Activated CD4-positive, alpha-beta T cell treated with anti-CD3 and anti-CD28 coated beads, Interleukin-2, amount 10 ng/mL, durations not matched to agents 24 days and 14 days (primary cell): ENCODE data around the gene MARCKS. TPM values are rescaled to one million over a fixed set of nuclear protein-coding genes. Genes with fewer than 3 reads are reported as not detected.
A peak's percentile ranks its signal among the peaks of the same experiment; 100 is the strongest.

Experiments
- DNase-seq: peaks from one replicate; pipeline ENCODE4 v3.0.0; 2022
- H3K27ac Mint-ChIP-seq: one replicate; pipeline ENCODE4 v1.8.0; 2022; ENCODE audit warnings: mild to moderate bottlenecking, mixed read lengths
- H3K27me3 Mint-ChIP-seq: one replicate; pipeline ENCODE4 v1.8.0; 2022; ENCODE audit warnings: mixed read lengths
- H3K36me3 Mint-ChIP-seq: one replicate; pipeline ENCODE4 v1.8.0; 2022; ENCODE audit warnings: low read depth, mild to moderate bottlenecking, mixed read lengths
- H3K4me1 Mint-ChIP-seq: one replicate; pipeline ENCODE4 v1.8.0; 2021; ENCODE audit warnings: mixed read lengths
- H3K4me3 Mint-ChIP-seq: one replicate; pipeline ENCODE4 v1.8.0; 2022; ENCODE audit warnings: mild to moderate bottlenecking, moderate library complexity, mixed read lengths
- H3K9me3 Mint-ChIP-seq: one replicate; pipeline ENCODE4 v1.8.0; 2021; ENCODE audit warnings: mixed read lengths
- intact Hi-C: fragments of 100-400 bp; cut with micrococcal nuclease; formaldehyde crosslinking; loops from one replicate; pipeline ENCODE4 v1.15.1; 2023
- total RNA-seq: library from RNA; stranded (reverse); gene quantifications from 2 replicates; pipeline ENCODE4 v1.2.3, GENCODE V29; 2022

The MARCKS gene
- total RNA-seq, 1 donor from 2014 or later, result 0.05 TPM

GRCh38 chr6:113858480-113859348, 1.6 kb downstream of the MARCKS start:
- H3K4me3 Mint-ChIP-seq, result peak overlapping the region; percentile 67
- peaks cover 17% of the 10 kb centered on the region for H3K4me1 Mint-ChIP-seq
- intact Hi-C loops, result loop anchor here (1.0 to 5.0 kb wide), 3 partner anchors 226 to 1678 kb away; no protein-coding TSS in a partner anchor
- peak overlapping the region; percentile 42 for H3K27ac Mint-ChIP-seq
- H3K27me3 Mint-ChIP-seq, result peaks cover 42% of the 10 kb centered on the region
- H3K9me3 Mint-ChIP-seq, result peaks cover 13% of the 10 kb centered on the region
- peak; percentile 94 for DNase-seq
- peaks cover 1% of the 10 kb centered on the region for H3K36me3 Mint-ChIP-seq

- Mint-ChIP-seq H3K27me3 (peaks cover 39% of the 10 kb centered on the region), H3K4me1 (peaks cover 16% of the 10 kb centered on the region), H3K4me3 (peak overlapping the region; percentile 67), H3K27ac (no peak overlapping the region), H3K9me3 (peaks cover 13% of the 10 kb centered on the region), H3K36me3 (peaks cover 1% of the 10 kb centered on the region)
- intact Hi-C loops, result loop anchor here (1.0 to 5.0 kb wide), 3 partner anchors 227 to 1679 kb away; no protein-coding TSS in a partner anchor
- DNase-seq, result peak; percentile 53
Observed at GRCh38 chr6:113859349-113860180, 2.4 kb downstream of the MARCKS start.

- peaks cover 1% of the 10 kb centered on the region for H3K36me3 Mint-ChIP-seq
- peak overlapping the region; percentile 5 for H3K27ac Mint-ChIP-seq
- H3K4me1 Mint-ChIP-seq, result peaks cover 15% of the 10 kb centered on the region
- peaks cover 36% of the 10 kb centered on the region for H3K27me3 Mint-ChIP-seq
- peaks cover 12% of the 10 kb centered on the region for H3K9me3 Mint-ChIP-seq
- intact Hi-C loops, result no loop called here
- peak overlapping the region; percentile 73 for H3K4me3 Mint-ChIP-seq
- peak; percentile 28 for DNase-seq
Observed at GRCh38 chr6:113860181-113860955, 3.2 kb downstream of the MARCKS start.

GRCh38 chr6:113862112-113862511, 5.0 kb downstream of the MARCKS start:
- H3K4me1 Mint-ChIP-seq, result peaks cover 15% of the 10 kb centered on the region
- intact Hi-C loops, result no loop called here
- peaks cover 43% of the 10 kb centered on the region for H3K27me3 Mint-ChIP-seq
- H3K27ac Mint-ChIP-seq, result no peak overlapping the region
- peaks cover 1% of the 10 kb centered on the region for H3K36me3 Mint-ChIP-seq
- DNase-seq, result peak; percentile 5
- H3K9me3 Mint-ChIP-seq, result peaks cover 8% of the 10 kb centered on the region
- no peak overlapping the region for H3K4me3 Mint-ChIP-seq

- DNase-seq, result no peak
- Mint-ChIP-seq H3K36me3 (no peaks in the 10 kb centered on the region), H3K27ac (no peak overlapping the region), H3K4me1 (peaks cover 7% of the 10 kb centered on the region), H3K27me3 (peaks cover 26% of the 10 kb centered on the region), H3K4me3 (no peak overlapping the region), H3K9me3 (no peaks in the 10 kb centered on the region)
- intact Hi-C loops, result no loop called here
Observed at GRCh38 chr6:113870917-113871316, 13.8 kb downstream of the MARCKS start.

- Mint-ChIP-seq H3K4me3 (no peak overlapping the region), H3K9me3 (no peaks in the 10 kb centered on the region), H3K4me1 (peaks cover 7% of the 10 kb centered on the region), H3K27me3 (peaks cover 24% of the 10 kb centered on the region), H3K36me3 (no peaks in the 10 kb centered on the region), H3K27ac (no peak overlapping the region)
- intact Hi-C loops, result no loop called here
- DNase-seq, result peak; percentile 21
Observed at GRCh38 chr6:113871975-113872374, 14.8 kb downstream of the MARCKS start.

GRCh38 chr6:113873043-113873667, 16.0 kb downstream of the MARCKS start:
- Mint-ChIP-seq H3K9me3 (no peaks in the 10 kb centered on the region), H3K4me3 (no peak overlapping the region), H3K36me3 (no peaks in the 10 kb centered on the region), H3K4me1 (peaks cover 7% of the 10 kb centered on the region), H3K27me3 (peaks cover 26% of the 10 kb centered on the region), H3K27ac (no peak overlapping the region)
- DNase-seq, result peak; percentile 52
- intact Hi-C loops, result no loop called here

GRCh38 chr6:113875470-113875869, 18.3 kb downstream of the MARCKS start:
- Mint-ChIP-seq H3K36me3 (no peaks in the 10 kb centered on the region), H3K4me1 (peaks cover 7% of the 10 kb centered on the region)
- no peak for DNase-seq

GRCh38 chr6:113876695-113877094, 19.6 kb downstream of the MARCKS start:
- Mint-ChIP-seq H3K4me1 (peaks cover 7% of the 10 kb centered on the region), H3K27ac (no peak overlapping the region), H3K9me3 (no peaks in the 10 kb centered on the region), H3K36me3 (no peaks in the 10 kb centered on the region), H3K27me3 (peaks cover 38% of the 10 kb centered on the region), H3K4me3 (no peak overlapping the region)
- no peak for DNase-seq
- intact Hi-C loops, result no loop called here

More at GRCh38 chr6:113875470-113875869, 18.3 kb downstream of the MARCKS start:
- H3K27ac Mint-ChIP-seq, result no peak overlapping the region
- no peaks in the 10 kb centered on the region for H3K9me3 Mint-ChIP-seq
- intact Hi-C loops, result no loop called here
- H3K27me3 Mint-ChIP-seq, result peaks cover 29% of the 10 kb centered on the region
- H3K4me3 Mint-ChIP-seq, result no peak overlapping the region

GRCh38 chr6:113879186-113880096, 22.3 kb downstream of the MARCKS start:
- H3K27me3 Mint-ChIP-seq, result peaks cover 31% of the 10 kb centered on the region
- H3K4me3 Mint-ChIP-seq, result no peak overlapping the region
- H3K27ac Mint-ChIP-seq, result no peak overlapping the region
- peak; percentile 64 for DNase-seq
- intact Hi-C loops, result no loop called here
- no peaks in the 10 kb centered on the region for H3K9me3 Mint-ChIP-seq
- no peaks in the 10 kb centered on the region for H3K4me1 Mint-ChIP-seq
- H3K36me3 Mint-ChIP-seq, result no peaks in the 10 kb centered on the region

GRCh38 chr6:113881478-113881980, 24.4 kb downstream of the MARCKS start:
- no peaks in the 10 kb centered on the region for H3K36me3 Mint-ChIP-seq
- no peaks in the 10 kb centered on the region for H3K9me3 Mint-ChIP-seq
- H3K4me1 Mint-ChIP-seq, result no peaks in the 10 kb centered on the region
- no peak for DNase-seq
- no peak overlapping the region for H3K4me3 Mint-ChIP-seq
- H3K27me3 Mint-ChIP-seq, result peaks cover 29% of the 10 kb centered on the region
- no peak overlapping the region for H3K27ac Mint-ChIP-seq
- intact Hi-C loops, result no loop called here

- H3K27me3 Mint-ChIP-seq, result peaks cover 28% of the 10 kb centered on the region
- DNase-seq, result no peak
- intact Hi-C loops, result no loop called here
- H3K9me3 Mint-ChIP-seq, result no peaks in the 10 kb centered on the region
- no peak overlapping the region for H3K27ac Mint-ChIP-seq
- H3K4me3 Mint-ChIP-seq, result no peak overlapping the region
- H3K4me1 Mint-ChIP-seq, result no peaks in the 10 kb centered on the region
- H3K36me3 Mint-ChIP-seq, result no peaks in the 10 kb centered on the region
Observed at GRCh38 chr6:113882336-113883022, 25.3 kb downstream of the MARCKS start.
